ENCODE results near the gene SPPL2C.

The SPPL2C gene

GRCh38 chr17:45826919-45827588 lies 17.6 kb upstream of the SPPL2C start:
- TF ChIP-seq CTCF (IDR thresholded peaks at IDR 0.05; ENCODE audit: control insufficient read depth, extremely low read depth, insufficient read depth), result no peak
- DNase-seq (ENCODE audit: low read depth), result no peak
- no peak overlapping the region for H3K4me3 ChIP-seq (ENCODE audit: low read depth, low read length)

GRCh38 chr17:45828171-45828570 lies 16.5 kb upstream of the SPPL2C start:
- DNase-seq (ENCODE audit: low read depth), result no peak
- H3K4me3 ChIP-seq (ENCODE audit: low read depth, low read length), result no peak overlapping the region
- no peak for TF ChIP-seq CTCF (IDR thresholded peaks at IDR 0.05; ENCODE audit: control insufficient read depth, extremely low read depth, insufficient read depth)

- no peak overlapping the region for H3K4me3 ChIP-seq (ENCODE audit: low read depth, low read length)
- no peak for TF ChIP-seq CTCF (IDR thresholded peaks at IDR 0.05; ENCODE audit: control insufficient read depth, extremely low read depth, insufficient read depth)
- no peak for DNase-seq (ENCODE audit: low read depth)
Observed at GRCh38 chr17:45828582-45829133, 16.0 kb upstream of the SPPL2C start.

- TF ChIP-seq CTCF (IDR thresholded peaks at IDR 0.05; ENCODE audit: control insufficient read depth, extremely low read depth, insufficient read depth), result no peak
- no peak overlapping the region for H3K4me3 ChIP-seq (ENCODE audit: low read depth, low read length)
- DNase-seq (ENCODE audit: low read depth), result no peak
Observed at GRCh38 chr17:45833920-45834319, 10.8 kb upstream of the SPPL2C start.

- no peak for DNase-seq (ENCODE audit: low read depth)
- TF ChIP-seq CTCF (IDR thresholded peaks at IDR 0.05; ENCODE audit: control insufficient read depth, extremely low read depth, insufficient read depth), result no peak
Observed at GRCh38 chr17:45834471-45835396, 9.9 kb upstream of the SPPL2C start.

GRCh38 chr17:45835481-45835880 lies 9.2 kb upstream of the SPPL2C start:
- TF ChIP-seq CTCF (IDR thresholded peaks at IDR 0.05; ENCODE audit: control insufficient read depth, extremely low read depth, insufficient read depth), result no peak
- no peak overlapping the region for H3K4me3 ChIP-seq (ENCODE audit: low read depth, low read length)
- no peak for DNase-seq (ENCODE audit: low read depth)

More at GRCh38 chr17:45834471-45835396, 9.9 kb upstream of the SPPL2C start:
- H3K4me3 ChIP-seq (ENCODE audit: low read depth, low read length), result no peak overlapping the region

Measured in LNCaP clone FGC (cell line).